ENCODE data around the gene IFT80. TPM values are rescaled to one million over a fixed set of nuclear protein-coding genes. Genes with fewer than 3 reads are reported as not detected.

Gene IFT80
- total and polyA plus RNA-seq, 2 donors (not counting 1 experiment from before 2014, with no cell fraction given) = 17.7 to 44.1 TPM

DNA sequence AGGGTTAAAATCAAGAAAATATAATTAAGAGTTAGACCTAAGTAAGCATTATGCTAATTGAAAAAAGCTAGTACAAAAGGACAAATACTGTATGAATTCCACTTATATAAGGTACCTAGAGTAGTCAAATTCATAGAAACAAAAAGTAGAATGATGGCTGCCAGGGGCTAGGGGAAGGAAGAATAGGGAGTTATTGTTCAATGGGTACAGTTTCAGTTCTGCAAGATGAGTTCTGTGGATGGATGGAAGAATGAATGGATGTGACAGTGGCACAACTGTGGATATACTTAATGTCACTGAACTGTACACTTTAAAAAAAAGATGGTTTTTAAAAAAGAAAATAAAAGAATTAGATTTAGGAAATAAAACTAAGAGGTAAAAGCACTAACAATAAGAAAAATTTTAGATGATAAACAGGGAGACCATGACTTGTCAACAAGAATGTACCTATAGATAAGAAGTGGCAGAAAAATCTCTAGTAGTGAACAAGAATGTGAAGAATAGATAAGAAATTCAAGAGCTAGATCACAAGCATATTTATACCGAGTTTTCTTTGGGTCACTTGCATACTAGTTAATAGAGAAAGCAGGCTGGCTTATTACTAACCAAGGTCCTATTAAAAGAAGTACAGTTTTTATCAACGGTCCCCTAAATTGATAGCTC, 5.5 kb downstream of the IFT80 start:
- no peak for TF ChIP-seq EZH2 (IDR thresholded peaks at IDR 0.05; ENCODE audit: borderline replicate concordance, insufficient read depth, low read depth, low read length, poor library complexity, severe bottlenecking)
- TF ChIP-seq, protein P1, sequence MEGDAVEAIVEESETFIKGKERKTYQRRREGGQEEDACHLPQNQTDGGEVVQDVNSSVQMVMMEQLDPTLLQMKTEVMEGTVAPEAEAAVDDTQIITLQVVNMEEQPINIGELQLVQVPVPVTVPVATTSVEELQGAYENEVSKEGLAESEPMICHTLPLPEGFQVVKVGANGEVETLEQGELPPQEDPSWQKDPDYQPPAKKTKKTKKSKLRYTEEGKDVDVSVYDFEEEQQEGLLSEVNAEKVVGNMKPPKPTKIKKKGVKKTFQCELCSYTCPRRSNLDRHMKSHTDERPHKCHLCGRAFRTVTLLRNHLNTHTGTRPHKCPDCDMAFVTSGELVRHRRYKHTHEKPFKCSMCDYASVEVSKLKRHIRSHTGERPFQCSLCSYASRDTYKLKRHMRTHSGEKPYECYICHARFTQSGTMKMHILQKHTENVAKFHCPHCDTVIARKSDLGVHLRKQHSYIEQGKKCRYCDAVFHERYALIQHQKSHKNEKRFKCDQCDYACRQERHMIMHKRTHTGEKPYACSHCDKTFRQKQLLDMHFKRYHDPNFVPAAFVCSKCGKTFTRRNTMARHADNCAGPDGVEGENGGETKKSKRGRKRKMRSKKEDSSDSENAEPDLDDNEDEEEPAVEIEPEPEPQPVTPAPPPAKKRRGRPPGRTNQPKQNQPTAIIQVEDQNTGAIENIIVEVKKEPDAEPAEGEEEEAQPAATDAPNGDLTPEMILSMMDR (IDR thresholded peaks at IDR 0.05) = no peak
- Histone ChIP-seq H2AFZ (ENCODE audit: insufficient read depth, low read depth, low read length, poor library complexity, severe bottlenecking) (no peak overlapping the region), H3K27ac (ENCODE audit: low read length in 2 of 2) (no peak overlapping the region), H3K9me3 (ENCODE audit: control extremely low read depth in 1 of 3, control insufficient read depth in 2 of 3, insufficient read depth in 1 of 3, low read length in 2 of 3) (no peaks in the 10 kb centered on the region), H3K4me1 (ENCODE audit: control insufficient read depth in 2 of 2, insufficient read depth in 2 of 2, low read length in 2 of 2) (peaks cover 5 to 6% of the 10 kb centered on the region in 2 donors), H3K4me2 (replicated peaks; ENCODE audit: low read depth, low read length, poor library complexity, severe bottlenecking) (no peak overlapping the region), H3K79me2 (ENCODE audit: control insufficient read depth, insufficient read depth, low read length) (peaks cover 40% of the 10 kb centered on the region), H4K20me1 (ENCODE audit: control insufficient read depth, insufficient read depth, low read length, poor library complexity, severe bottlenecking) (no peaks in the 10 kb centered on the region), H3K27me3 (replicated peaks in 1 of 4; ENCODE audit: control extremely low read depth in 1 of 4, control insufficient read depth in 3 of 4, insufficient read depth in 4 of 4, low read length in 3 of 4) (no peaks in the 10 kb centered on the region), H3K4me3 (ENCODE audit: control extremely low read depth in 1 of 5, extremely low read depth in 1 of 5, insufficient read depth in 1 of 5, low read depth in 2 of 5, low read length in 4 of 5) (no peak overlapping the region), H3K36me3 (replicated peaks in 1 of 2; ENCODE audit: control extremely low read depth in 1 of 2, control insufficient read depth in 1 of 2, extremely low read depth in 1 of 2, insufficient read depth in 2 of 2, low read length in 1 of 2) (no peaks in the 10 kb centered on the region), H3K9ac (ENCODE audit: low read length) (no peak overlapping the region)
- ATAC-seq (ENCODE audit: low read depth) (no peak), DNase-seq (no peak)
- WGBS (ENCODE audit: insufficient coverage) = 100% methylated on average over 1 of the region's 2 CpGs
- Mint-ChIP-seq H3K4me1 (peaks cover 17% of the 10 kb centered on the region), H3K27me3 (no peaks in the 10 kb centered on the region), H3K27ac (no peak overlapping the region), H3K4me3 (no peak overlapping the region), H3K9me3 (ENCODE audit: insufficient read depth) (no peaks in the 10 kb centered on the region)
- CTCF ChIA-PET = interaction anchor here (0.8 kb wide), 1 partner anchor 13 kb away, joined by 3 read pairs; no protein-coding TSS in a partner anchor
- intact Hi-C loops (cut with micrococcal nuclease) = no loop called here
- POLR2A ChIA-PET = no interaction called here

DNA sequence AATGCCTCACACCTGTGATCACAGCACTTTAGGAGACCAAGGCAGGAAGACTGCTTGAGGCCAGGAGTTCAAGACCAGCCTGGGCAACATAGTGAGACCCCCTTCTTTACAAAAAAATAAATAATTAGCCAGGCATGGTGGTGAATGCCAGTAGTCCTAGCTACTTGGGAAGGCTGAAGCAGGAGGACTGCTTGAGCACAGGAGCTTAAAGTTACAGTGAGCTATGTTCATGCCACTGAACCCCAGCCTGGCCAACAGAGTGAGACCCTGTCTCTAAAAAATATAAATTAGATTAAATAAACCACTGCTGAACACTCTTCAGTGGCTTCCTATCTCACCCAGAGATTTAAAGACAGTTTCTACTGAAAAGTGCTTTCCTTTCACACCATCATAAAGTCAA, 6.2 kb downstream of the IFT80 start:
- H3K36me3 ChIP-seq (replicated peaks in 1 of 2; ENCODE audit: control extremely low read depth in 1 of 2, control insufficient read depth in 1 of 2, extremely low read depth in 1 of 2, insufficient read depth in 2 of 2, low read length in 1 of 2) = no peaks in the 10 kb centered on the region
- ChIA-PET POLR2A (no interaction called here), CTCF (no interaction called here)
- H3K9ac ChIP-seq (ENCODE audit: low read length) = no peak overlapping the region
- DNase-seq = no peak
- no peak overlapping the region for H2AFZ ChIP-seq (ENCODE audit: insufficient read depth, low read depth, low read length, poor library complexity, severe bottlenecking)
- peaks cover 33% of the 10 kb centered on the region for H3K79me2 ChIP-seq (ENCODE audit: control insufficient read depth, insufficient read depth, low read length)
- H3K9me3 ChIP-seq (ENCODE audit: control extremely low read depth in 1 of 3, control insufficient read depth in 2 of 3, insufficient read depth in 1 of 3, low read length in 2 of 3) = no peaks in the 10 kb centered on the region
- TF ChIP-seq, protein P1 (IDR thresholded peaks at IDR 0.05) = no peak
- TF ChIP-seq EZH2 (IDR thresholded peaks at IDR 0.05; ENCODE audit: borderline replicate concordance, insufficient read depth, low read depth, low read length, poor library complexity, severe bottlenecking) = no peak
- intact Hi-C loops (cut with micrococcal nuclease) = no loop called here
- no peaks in the 10 kb centered on the region for H4K20me1 ChIP-seq (ENCODE audit: control insufficient read depth, insufficient read depth, low read length, poor library complexity, severe bottlenecking)
- no peak overlapping the region for H3K27ac ChIP-seq (ENCODE audit: low read length in 2 of 2)
- H3K4me3 ChIP-seq (ENCODE audit: control extremely low read depth in 1 of 5, extremely low read depth in 1 of 5, insufficient read depth in 1 of 5, low read depth in 2 of 5, low read length in 4 of 5) = no peak overlapping the region
- H3K4me1 ChIP-seq (ENCODE audit: control insufficient read depth in 2 of 2, insufficient read depth in 2 of 2, low read length in 2 of 2) = no peaks in the 10 kb centered on the region
- no peaks in the 10 kb centered on the region for H3K27me3 ChIP-seq (replicated peaks in 1 of 4; ENCODE audit: control extremely low read depth in 1 of 4, control insufficient read depth in 3 of 4, insufficient read depth in 4 of 4, low read length in 3 of 4)
- no peaks in the 10 kb centered on the region for H3K9me3 Mint-ChIP-seq (ENCODE audit: insufficient read depth)
- peaks cover 12% of the 10 kb centered on the region for H3K4me1 Mint-ChIP-seq
- no peak overlapping the region for H3K27ac Mint-ChIP-seq
- no peaks in the 10 kb centered on the region for H3K27me3 Mint-ChIP-seq
- H3K4me3 Mint-ChIP-seq = no peak overlapping the region
- no peak for ATAC-seq (ENCODE audit: low read depth)
- no peak overlapping the region for H3K4me2 ChIP-seq (replicated peaks; ENCODE audit: low read depth, low read length, poor library complexity, severe bottlenecking)
